HepG2 (cell line): ENCODE data around the gene UBE2O. TPM values are rescaled to one million over a fixed set of nuclear protein-coding genes. Genes with fewer than 3 reads are reported as not detected.

Experiments used
- ATAC-seq: fragments of 200-7000 bp; cut with Tn5 transposase; 3 replicates; pipeline ENCODE4 v1.9.1; 2020; ENCODE audit warnings: mild to moderate bottlenecking, moderate library complexity
- BruUV-seq: library from RNA; stranded (reverse); fragments of 400-500 nt; replicated peaks from 2 replicates; lab custom pipeline; 2021; lab: Mats Ljungman, UMichigan
- CTCF ChIA-PET: fragments of 300-600 bp; formaldehyde crosslinking; extraction: SDS; loops from one replicate; lab custom pipeline; 2021; ENCODE audit warnings: low total read pairs, inconsistent platforms, low intra/inter-chr PET ratio; lab: Yijun Ruan, JAX
- POLR2A ChIA-PET: fragments of 350-600 bp; sonication (Branson Sonifier 250); formaldehyde crosslinking; loops from one replicate; lab custom pipeline; 2020; ENCODE audit warnings: antibody characterized with exemption, inconsistent platforms; lab: Yijun Ruan, JAX
- DNase-seq: peaks from one replicate; pipeline ENCODE4 v3.0.0-alpha.2; 2015; ENCODE audit warnings: low spot score
- FAIRE-seq: peaks from 3 replicates; lab custom pipeline; 2011; peaks lifted over from hg19 to GRCh38; lab: Jason Lieb, UNC
- H2AFZ ChIP-seq: one replicate; pipeline ENCODE4 v1.6.1; 2011; ENCODE audit warnings: low read length, inconsistent platforms
- H3K27ac ChIP-seq: fragments of 300-600 bp; 3 replicates; pipeline ENCODE4 v1.8.0; 2011; ENCODE audit warnings: mixed run types, mild to moderate bottlenecking, mixed read lengths, low read length, inconsistent platforms; ENCODE audit not compliant: insufficient read depth; ENCODE audit errors: extremely low read length
- H3K27me3 ChIP-seq, 2 experiments: fragments of 200-600 bp in 1 of 2; 2 replicates in 1 of 2; 3 replicates in 1 of 2; pipeline versions ENCODE4 v1.6.0 to v1.8.0; 2011; ENCODE audit warnings: low read length in 2 of 2, mild to moderate bottlenecking in 2 of 2, moderate library complexity in 2 of 2, inconsistent platforms in 1 of 2; ENCODE audit not compliant: insufficient read depth in 2 of 2, control insufficient read depth in 1 of 2
- H3K36me3 ChIP-seq, 2 experiments: fragments of 200-600 bp in 1 of 2; replicated peaks in 1 of 2; 2 replicates in 1 of 2; 3 replicates in 1 of 2; pipeline versions ENCODE4 v1.5.1 to v1.8.0; 2011; ENCODE audit warnings: low read length in 2 of 2, inconsistent platforms in 1 of 2; ENCODE audit not compliant: insufficient read depth in 2 of 2, control insufficient read depth in 1 of 2
- H3K4me1 ChIP-seq: 2 replicates; pipeline ENCODE4 v1.5.1; 2012; ENCODE audit warnings: low read length, inconsistent platforms; ENCODE audit not compliant: insufficient read depth
- H3K4me2 ChIP-seq: 2 replicates; pipeline ENCODE4 v1.6.0; 2011; ENCODE audit warnings: low read depth, low read length, inconsistent platforms
- H3K4me3 ChIP-seq, 3 experiments: fragments of 200-600 bp in 1 of 3; sonication (generic), shearing (Covaris generic) in 1 of 3; replicated peaks in 1 of 3; 2 replicates each; pipeline ENCODE4 v1.5.1; 2011 to 2016; ENCODE audit warnings: low read length in 3 of 3, inconsistent platforms in 2 of 3, low read depth in 2 of 3, mild to moderate bottlenecking in 2 of 3, control low read depth in 1 of 3, mixed read lengths in 1 of 3; ENCODE audit not compliant: insufficient read depth in 1 of 3
- H3K79me2 ChIP-seq: one replicate; pipeline ENCODE4 v1.6.1; 2011; ENCODE audit warnings: low read length, inconsistent platforms; ENCODE audit not compliant: insufficient read depth
- H3K9ac ChIP-seq: 2 replicates; pipeline ENCODE4 v1.6.0; 2011; ENCODE audit warnings: mild to moderate bottlenecking, low read depth, low read length, inconsistent platforms; ENCODE audit not compliant: insufficient read depth
- H3K9me3 ChIP-seq: 2 replicates; pipeline ENCODE4 v1.5.1; 2012; ENCODE audit warnings: mild to moderate bottlenecking, low read length
- H4K20me1 ChIP-seq: 2 replicates; pipeline ENCODE4 v1.6.0; 2011; ENCODE audit warnings: inconsistent platforms, mild to moderate bottlenecking, low read length, moderate library complexity; ENCODE audit not compliant: insufficient read depth
- ARID2 ChIP-seq: sonication (generic); formaldehyde crosslinking; IDR thresholded peaks from 2 replicates; pipeline ENCODE4 v1.8.1; 2022; ENCODE audit warnings: mild to moderate bottlenecking, missing genetic modification reagents, borderline replicate concordance
- CBX1 ChIP-seq: IDR thresholded peaks from one replicate; pipeline ENCODE4 v1.6.1; 2016; ENCODE audit warnings: antibody characterized with exemption, low read depth
- CEBPG ChIP-seq: IDR thresholded peaks from 2 replicates; pipeline ENCODE4 v1.6.1; 2016
- ERF ChIP-seq: IDR thresholded peaks from 2 replicates; pipeline ENCODE4 v1.6.1; 2018; ENCODE audit warnings: missing biosample characterization, missing genetic modification reagents
- GATAD2A ChIP-seq: IDR thresholded peaks from 2 replicates; pipeline ENCODE4 v1.6.1; 2016
- LCORL ChIP-seq, 2 experiments: fragments of 450-650 bp in 1 of 2; sonication (generic) in 1 of 2; formaldehyde crosslinking in 1 of 2; IDR thresholded peaks; 2 replicates each; pipeline versions ENCODE4 v1.5.0 to v1.6.1; 2017 to 2020; ENCODE audit warnings: antibody characterized with exemption in 1 of 2, missing genetic modification reagents in 1 of 2
- NONO ChIP-seq, 2 experiments: fragments of 450-650 bp in 1 of 2; sonication (generic) in 1 of 2; formaldehyde crosslinking in 1 of 2; IDR thresholded peaks in 1 of 2; conservative IDR thresholded peaks in 1 of 2; 2 replicates each; pipeline versions ENCODE4 v1.6.1 to v1.8.0; 2017 to 2022; ENCODE audit warnings: mild to moderate bottlenecking in 1 of 2, missing genetic modification reagents in 1 of 2, moderate library complexity in 1 of 2
- PAF1 ChIP-seq: IDR thresholded peaks from 2 replicates; pipeline ENCODE4 v1.6.1; 2016; ENCODE audit warnings: missing genetic modification reagents, missing compliant biosample characterization
- SYNCRIP ChIP-seq: fragments of 200-400 bp; formaldehyde crosslinking; IDR thresholded peaks from 2 replicates; pipeline ENCODE4 v1.6.1; 2018; ENCODE audit warnings: mild to moderate bottlenecking, low read depth, low read length; ENCODE audit not compliant: insufficient read depth
- TARDBP ChIP-seq: sonication (generic); formaldehyde crosslinking; IDR thresholded peaks from 2 replicates; pipeline ENCODE4 v1.8.0; 2022; ENCODE audit warnings: mild to moderate bottlenecking, missing genetic modification reagents
- TMF1 ChIP-seq: sonication (generic); formaldehyde crosslinking; IDR thresholded peaks from 2 replicates; pipeline ENCODE4 v1.8.1; 2022; ENCODE audit warnings: low read depth, missing genetic modification reagents
- ZBTB8A ChIP-seq: sonication (generic); formaldehyde crosslinking; IDR thresholded peaks from 2 replicates; pipeline ENCODE4 v1.4.0; 2020; ENCODE audit warnings: mild to moderate bottlenecking, low read depth, missing genetic modification reagents, borderline replicate concordance
- ZFP41 ChIP-seq: sonication (generic); formaldehyde crosslinking; IDR thresholded peaks from 2 replicates; pipeline ENCODE4 v1.4.0; 2020; ENCODE audit warnings: mild to moderate bottlenecking, missing genetic modification reagents, borderline replicate concordance
- ZNF430 ChIP-seq: sonication (generic); formaldehyde crosslinking; IDR thresholded peaks from 2 replicates; pipeline ENCODE4 v1.9.0; 2021; ENCODE audit warnings: mild to moderate bottlenecking, missing genetic modification reagents
- ZNF629 ChIP-seq: sonication (generic); formaldehyde crosslinking; conservative IDR thresholded peaks from 2 replicates; pipeline ENCODE4 v1.5.0; 2020; ENCODE audit warnings: missing genetic modification reagents
- WGBS: methylation state at CpG from one replicate; pipeline ENCODE4 v1.1.6; 2017; ENCODE audit warnings: low lambda C conversion rate; 5-methylcytosine and 5-hydroxymethylcytosine counted together
- in situ Hi-C: cut with HindIII; loops from 2 replicates; pipeline ENCODE4 v1.10.0; 2017; ENCODE audit warnings: low pct_unique_long_range_greater_than_20kb; ENCODE audit not compliant: extremely low pct_ligation_motif_present
- intact Hi-C: fragments of 100-400 bp; cut with micrococcal nuclease; formaldehyde crosslinking; loops from one replicate; pipeline ENCODE4 v1.10.0; 2022; ENCODE audit not compliant: unreplicated experiment
- polyA plus RNA-seq, 8 experiments: library from polyadenylated mRNA; depleted of rRNA in 3 of 8; stranded (reverse) in 7 of 8; unstranded in 1 of 8; fragments of >200 nt; fragmentation: Illumina TruSeq in 4 of 8; extraction: Trizol in 4 of 8; gene quantifications; 2 replicates each; pipeline versions ENCODE4 v1.2.1 to v1.2.3, GENCODE V29; 2011 to 2016; ENCODE audit warnings: low read depth in 4 of 8, missing spikeins in 1 of 8, mixed read lengths in 1 of 8; ENCODE audit not compliant: insufficient read depth in 1 of 8
- total RNA-seq, 5 experiments: library from RNA; depleted of rRNA; stranded (reverse); fragments of >200 nt; fragmentation: Illumina TruSeq; extraction: Trizol; gene quantifications; 2 replicates each; pipeline ENCODE4 v1.2.3, GENCODE V29; 2016; ENCODE audit warnings: low read depth in 1 of 5
- TF ChIP-seq, protein P1 (sequence below): sonication (generic); formaldehyde crosslinking; IDR thresholded peaks from 2 replicates; pipeline ENCODE4 v1.4.0; 2020; ENCODE audit warnings: mild to moderate bottlenecking, missing genetic modification reagents
- TF ChIP-seq, protein P2 (sequence below): IDR thresholded peaks from 2 replicates; pipeline ENCODE4 v1.6.1; 2016; ENCODE audit warnings: low read depth, control low read depth
- TF ChIP-seq, protein P3 (sequence below): IDR thresholded peaks from 2 replicates; pipeline ENCODE4 v1.6.1; 2018; ENCODE audit warnings: missing genetic modification reagents
- TF ChIP-seq, protein P4 (sequence below): sonication (generic); formaldehyde crosslinking; IDR thresholded peaks from 2 replicates; pipeline ENCODE4 v1.4.0; 2020; ENCODE audit warnings: missing genetic modification reagents; ENCODE audit errors: not compliant biosample characterization

Gene UBE2O
- total and polyA plus RNA-seq, 2 of the 13 experiments (the other 11 are each of a cell fraction or from before 2014, with no cell fraction given): 21.5 to 23.5 TPM

DNA sequence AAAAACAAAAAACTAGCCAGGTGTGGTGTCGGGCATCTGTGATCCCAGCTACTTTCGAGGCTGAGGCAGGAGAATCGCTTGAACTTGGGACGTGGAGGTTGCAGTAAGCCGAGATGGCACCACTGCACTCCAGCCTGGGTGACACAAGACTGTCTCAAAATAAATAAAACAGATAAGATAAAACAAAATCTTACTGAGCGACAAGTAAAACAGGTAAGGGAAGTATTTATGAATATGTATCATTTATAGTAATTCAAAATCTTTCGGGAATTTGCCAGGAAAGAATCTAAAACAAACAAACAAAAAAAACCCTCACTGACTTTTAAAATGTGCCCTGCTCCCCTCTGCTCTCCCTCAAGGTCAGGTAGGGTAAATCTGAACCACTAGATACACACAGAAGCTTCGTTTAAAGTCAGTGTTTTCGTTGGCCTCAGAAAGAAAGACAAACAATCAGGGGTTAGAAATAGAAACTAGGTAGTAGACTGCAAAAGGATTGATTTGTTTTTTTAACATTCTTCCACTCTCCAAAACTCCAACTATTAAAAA lies 101.4 kb downstream of the UBE2O start (continued):
- peak; percentile 85; the same call in 1 of the 2 replicates for TF ChIP-seq PAF1 (CRISPR knock-in tag)
- TF ChIP-seq ARID2 (CRISPR knock-in tag): no peak
- TF ChIP-seq, all 625 proteins: peak for 144

DNA sequence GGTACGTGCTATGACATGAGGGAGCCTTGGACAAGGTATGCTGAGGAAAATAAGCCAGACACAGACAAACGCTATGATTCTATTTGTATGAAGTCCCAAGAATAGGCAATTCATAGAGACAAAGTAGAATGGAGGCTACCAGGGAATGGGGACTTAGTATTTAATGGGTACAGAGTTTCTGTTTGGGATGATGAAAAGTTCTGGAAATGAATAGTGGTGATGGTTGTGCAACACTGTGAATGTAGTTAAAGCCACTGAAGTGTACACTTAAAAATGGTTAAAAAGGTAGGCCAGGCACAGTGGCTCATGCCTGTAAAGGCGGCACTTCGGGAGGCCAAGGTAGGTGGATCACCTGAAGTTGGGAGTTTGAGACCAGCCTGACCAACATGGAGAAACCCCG lies 102.5 kb downstream of the UBE2O start:
- peak overlapping the region; percentile 82 for H3K4me2 ChIP-seq
- H2AFZ ChIP-seq: no peak overlapping the region
- no TSS peak for BruUV-seq
- DNase-seq: no peak
- peak overlapping the region in 1 of 3 experiments; percentile 99; a peak in 2 of 6 replicates for H3K4me3 ChIP-seq
- H3K27me3 ChIP-seq: no peaks in the 10 kb centered on the region; a peak in 1 of 5 replicates
- in situ Hi-C loops: loop anchor here (5.0 kb wide), 1 partner anchor 37 kb away; no protein-coding TSS in a partner anchor
- FAIRE-seq: no peak
- H3K9me3 ChIP-seq: no peaks in the 10 kb centered on the region
- peaks cover 53% of the 10 kb centered on the region for H3K4me1 ChIP-seq
- intact Hi-C loops: no loop called here
- WGBS: 91% methylated on average over 5 of the region's 5 CpGs
- ChIA-PET CTCF (no interaction called here), POLR2A (interaction anchor here (5.3 to 24.7 kb wide), 2 partner anchors 13 to 32 kb away, joined by 115 to 1379 read pairs; partner anchors contain the start of gene SPHK1)
- H3K27ac ChIP-seq: peak overlapping the region; percentile 69
- no peaks in the 10 kb centered on the region for H4K20me1 ChIP-seq
- peaks cover 18 to 24% of the 10 kb centered on the region in 2 experiments for H3K36me3 ChIP-seq
- peaks cover 52% of the 10 kb centered on the region for H3K79me2 ChIP-seq
- no peak for ATAC-seq
- peak overlapping the region; percentile 65; the same call in 1 of the 2 replicates for H3K9ac ChIP-seq
- TF ChIP-seq LCORL (IDR thresholded peaks at IDR 0.05): no peak
- 0 out of 2 replicates have a peak, but pooled peaks have one; percentile 31 for TF ChIP-seq LCORL (CRISPR knock-in tag; IDR thresholded peaks at IDR 0.05)
- TF ChIP-seq ZBTB8A (CRISPR knock-in tag): no peak
- TF ChIP-seq GATAD2A (CRISPR knock-in tag): 0 out of 2 replicates have a peak, but pooled peaks have one; percentile 13
- TF ChIP-seq CEBPG (CRISPR knock-in tag): peak; percentile 71
- no peak for TF ChIP-seq ZFP41 (CRISPR knock-in tag)
- no peak for TF ChIP-seq ZNF430 (CRISPR knock-in tag)
- TF ChIP-seq, protein P1, sequence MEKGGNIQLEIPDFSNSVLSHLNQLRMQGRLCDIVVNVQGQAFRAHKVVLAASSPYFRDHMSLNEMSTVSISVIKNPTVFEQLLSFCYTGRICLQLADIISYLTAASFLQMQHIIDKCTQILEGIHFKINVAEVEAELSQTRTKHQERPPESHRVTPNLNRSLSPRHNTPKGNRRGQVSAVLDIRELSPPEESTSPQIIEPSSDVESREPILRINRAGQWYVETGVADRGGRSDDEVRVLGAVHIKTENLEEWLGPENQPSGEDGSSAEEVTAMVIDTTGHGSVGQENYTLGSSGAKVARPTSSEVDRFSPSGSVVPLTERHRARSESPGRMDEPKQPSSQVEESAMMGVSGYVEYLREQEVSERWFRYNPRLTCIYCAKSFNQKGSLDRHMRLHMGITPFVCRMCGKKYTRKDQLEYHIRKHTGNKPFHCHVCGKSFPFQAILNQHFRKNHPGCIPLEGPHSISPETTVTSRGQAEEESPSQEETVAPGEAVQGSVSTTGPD (CRISPR knock-in tag): no peak
- TF ChIP-seq SYNCRIP: no peak
- 0 out of 2 replicates have a peak, but pooled peaks have one; percentile 3 for TF ChIP-seq ERF (CRISPR knock-in tag)
- TF ChIP-seq, protein P2, sequence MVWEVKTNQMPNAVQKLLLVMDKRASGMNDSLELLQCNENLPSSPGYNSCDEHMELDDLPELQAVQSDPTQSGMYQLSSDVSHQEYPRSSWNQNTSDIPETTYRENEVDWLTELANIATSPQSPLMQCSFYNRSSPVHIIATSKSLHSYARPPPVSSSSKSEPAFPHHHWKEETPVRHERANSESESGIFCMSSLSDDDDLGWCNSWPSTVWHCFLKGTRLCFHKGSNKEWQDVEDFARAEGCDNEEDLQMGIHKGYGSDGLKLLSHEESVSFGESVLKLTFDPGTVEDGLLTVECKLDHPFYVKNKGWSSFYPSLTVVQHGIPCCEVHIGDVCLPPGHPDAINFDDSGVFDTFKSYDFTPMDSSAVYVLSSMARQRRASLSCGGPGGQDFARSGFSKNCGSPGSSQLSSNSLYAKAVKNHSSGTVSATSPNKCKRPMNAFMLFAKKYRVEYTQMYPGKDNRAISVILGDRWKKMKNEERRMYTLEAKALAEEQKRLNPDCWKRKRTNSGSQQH: no peak
- TF ChIP-seq, protein P3, sequence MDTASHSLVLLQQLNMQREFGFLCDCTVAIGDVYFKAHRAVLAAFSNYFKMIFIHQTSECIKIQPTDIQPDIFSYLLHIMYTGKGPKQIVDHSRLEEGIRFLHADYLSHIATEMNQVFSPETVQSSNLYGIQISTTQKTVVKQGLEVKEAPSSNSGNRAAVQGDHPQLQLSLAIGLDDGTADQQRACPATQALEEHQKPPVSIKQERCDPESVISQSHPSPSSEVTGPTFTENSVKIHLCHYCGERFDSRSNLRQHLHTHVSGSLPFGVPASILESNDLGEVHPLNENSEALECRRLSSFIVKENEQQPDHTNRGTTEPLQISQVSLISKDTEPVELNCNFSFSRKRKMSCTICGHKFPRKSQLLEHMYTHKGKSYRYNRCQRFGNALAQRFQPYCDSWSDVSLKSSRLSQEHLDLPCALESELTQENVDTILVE: no peak
- no peak for TF ChIP-seq TARDBP (CRISPR knock-in tag)
- TF ChIP-seq, protein P4, sequence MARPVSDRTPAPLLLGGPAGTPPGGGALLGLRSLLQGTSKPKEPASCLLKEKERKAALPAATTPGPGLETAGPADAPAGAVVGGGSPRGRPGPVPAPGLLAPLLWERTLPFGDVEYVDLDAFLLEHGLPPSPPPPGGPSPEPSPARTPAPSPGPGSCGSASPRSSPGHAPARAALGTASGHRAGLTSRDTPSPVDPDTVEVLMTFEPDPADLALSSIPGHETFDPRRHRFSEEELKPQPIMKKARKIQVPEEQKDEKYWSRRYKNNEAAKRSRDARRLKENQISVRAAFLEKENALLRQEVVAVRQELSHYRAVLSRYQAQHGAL: no peak
- no peak for TF ChIP-seq CBX1
- TF ChIP-seq TMF1 (CRISPR knock-in tag): no peak
- TF ChIP-seq NONO (IDR thresholded peaks at IDR 0.05): no peak
- TF ChIP-seq NONO (CRISPR knock-in tag; conservative IDR thresholded peaks at IDR 0.05): no peak
- TF ChIP-seq ZNF629 (CRISPR knock-in tag): peak; percentile 60
